Effector CD4-positive, alpha-beta T cell (primary cell): ENCODE results near the gene NOXO1.
"Not testable (repeated sequence)": the region's sequence is repeated elsewhere in the genome, so short reads cannot be mapped to it uniquely, and the experiment has no call there.

Source experiments
- DNase-seq: peaks from one replicate; pipeline ENCODE4 v3.0.0-alpha.2; 2020

The NOXO1 gene

DNA sequence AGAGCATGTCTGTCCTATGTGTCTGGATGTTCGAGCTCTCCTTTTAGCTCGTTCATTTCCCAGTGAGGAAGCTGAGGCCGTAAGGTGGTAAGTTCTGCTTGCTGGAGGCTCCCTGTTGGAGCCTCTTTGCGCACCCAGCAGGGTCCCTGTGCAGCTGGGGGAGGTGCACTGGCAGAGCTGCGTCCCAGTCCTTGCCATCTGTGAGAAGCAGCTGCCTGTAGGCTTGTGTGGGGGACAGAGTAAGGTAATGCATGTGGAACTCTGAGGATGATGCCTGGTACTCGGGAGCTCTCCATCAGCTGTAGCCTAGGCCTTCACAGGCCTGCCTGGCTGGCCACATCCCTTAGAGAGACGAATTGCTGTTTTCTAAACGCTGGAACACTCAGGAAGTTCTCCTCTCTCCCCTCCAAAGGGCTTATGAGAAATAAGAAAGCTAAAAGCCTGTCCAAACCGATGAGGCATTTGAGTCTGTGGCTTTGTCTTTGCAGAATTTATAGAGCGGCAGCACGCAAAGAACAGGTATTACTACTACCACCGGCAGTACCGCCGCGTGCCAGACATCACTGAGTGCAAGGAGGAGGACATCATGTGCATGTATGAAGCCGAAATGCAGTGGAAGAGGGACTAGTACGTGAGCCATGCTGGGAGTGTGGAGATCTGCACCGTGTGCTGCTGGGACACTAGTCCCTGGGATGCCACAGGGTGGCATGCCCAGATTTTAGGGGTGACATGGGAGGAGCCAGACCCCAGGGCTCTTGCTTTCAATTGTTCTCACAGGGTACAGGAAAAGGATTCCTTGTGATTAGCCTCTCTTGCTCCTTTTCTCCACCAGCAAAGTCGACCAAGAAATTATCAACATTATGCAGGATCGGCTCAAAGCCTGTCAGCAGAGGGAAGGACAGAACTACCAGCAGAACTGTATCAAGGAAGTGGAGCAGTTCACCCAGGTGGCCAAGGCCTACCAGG lies 20.3 kb downstream of the NOXO1 start:
- DNase-seq: no peak

DNA sequence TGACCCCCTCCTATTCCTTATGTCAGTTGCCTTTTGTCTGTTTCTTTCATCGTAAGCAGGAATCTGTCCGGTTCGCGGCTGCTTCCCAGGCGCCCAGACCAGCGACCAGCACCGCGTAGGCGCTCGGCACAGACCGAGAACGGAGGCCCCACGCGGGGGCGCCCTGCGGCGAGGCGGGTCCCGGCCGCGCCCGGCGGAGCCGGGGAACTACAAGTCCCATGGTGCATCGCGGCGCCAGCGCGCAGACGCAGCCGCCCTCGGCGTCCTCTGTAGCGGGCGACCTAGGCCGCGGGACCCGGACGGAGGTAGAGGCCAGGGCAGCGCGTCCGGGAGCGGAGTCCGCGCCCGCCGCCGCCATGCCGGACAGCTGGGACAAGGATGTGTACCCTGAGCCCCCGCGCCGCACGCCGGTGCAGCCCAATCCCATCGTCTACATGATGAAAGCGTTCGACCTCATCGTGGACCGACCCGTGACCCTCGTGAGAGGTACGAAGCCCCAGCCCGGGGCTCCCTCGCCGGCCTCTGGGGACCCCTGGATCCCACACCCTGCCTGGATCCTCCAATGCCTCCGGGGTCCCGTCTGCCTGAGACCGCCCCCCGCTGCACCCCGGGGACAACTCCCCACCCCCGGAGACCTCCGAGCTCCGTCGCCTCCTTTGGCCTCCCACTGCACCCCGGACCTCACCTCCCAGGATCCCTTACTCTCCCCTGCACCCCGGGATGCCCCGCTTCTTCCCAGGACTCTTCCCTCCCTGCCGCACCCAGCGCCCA lies 21.8 kb downstream of the NOXO1 start, which contains the start of gene NDUFB10:
Gene NDUFB10, plus strand, starts transcription at position 270 of the 771 bp plus-strand sequence. Its CDS starts 87 bp downstream, at position 357.
- peak; percentile 88 for DNase-seq

DNA sequence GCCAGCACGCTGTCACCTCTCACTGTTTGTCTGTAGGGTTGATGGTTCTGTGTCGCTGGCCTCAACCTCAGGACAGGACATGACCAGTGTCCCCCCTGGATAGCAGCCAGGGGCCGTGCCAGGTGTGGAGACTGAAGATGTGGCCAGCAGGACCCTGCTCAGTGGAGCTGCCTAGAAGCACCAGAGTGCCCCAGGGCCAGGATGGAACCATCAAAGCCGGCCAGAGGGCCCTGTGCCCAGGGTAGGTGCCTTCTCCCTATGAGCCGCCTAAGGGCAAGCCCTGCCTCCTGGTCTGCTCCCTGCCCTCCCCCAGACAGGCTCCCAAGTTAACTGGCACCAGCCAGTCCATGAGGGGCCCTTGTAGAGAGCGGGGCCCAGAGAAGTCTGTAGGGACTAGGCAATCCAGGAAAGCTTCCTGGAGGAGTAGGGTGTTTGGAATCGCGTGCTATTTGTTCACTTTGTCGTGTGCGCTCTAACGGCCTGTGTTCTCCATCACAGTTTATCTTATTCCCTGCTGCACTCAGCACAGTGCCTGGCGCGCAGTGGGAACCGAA lies 22.5 kb downstream of the NOXO1 start:
- DNase-seq: no peak

DNA sequence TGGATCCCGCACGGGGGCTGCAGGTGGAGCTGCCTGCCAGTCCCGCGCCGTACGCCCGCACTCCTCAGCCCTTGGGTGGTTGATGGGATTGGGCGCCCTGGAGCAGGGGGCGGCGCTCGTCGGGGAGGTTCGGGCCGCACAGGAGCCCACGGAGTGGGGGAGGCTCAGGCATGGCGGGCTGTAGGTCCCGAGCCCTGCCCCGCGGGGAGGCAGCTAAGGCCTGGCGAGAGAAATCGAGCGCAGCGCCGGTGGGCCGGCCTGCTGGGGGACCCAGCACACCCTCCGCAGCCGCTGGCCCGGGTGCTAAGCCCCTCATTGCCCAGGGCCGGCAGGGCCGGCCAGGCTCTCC lies 23.2 kb downstream of the NOXO1 start:
- DNase-seq: not testable (repeated sequence)

DNA sequence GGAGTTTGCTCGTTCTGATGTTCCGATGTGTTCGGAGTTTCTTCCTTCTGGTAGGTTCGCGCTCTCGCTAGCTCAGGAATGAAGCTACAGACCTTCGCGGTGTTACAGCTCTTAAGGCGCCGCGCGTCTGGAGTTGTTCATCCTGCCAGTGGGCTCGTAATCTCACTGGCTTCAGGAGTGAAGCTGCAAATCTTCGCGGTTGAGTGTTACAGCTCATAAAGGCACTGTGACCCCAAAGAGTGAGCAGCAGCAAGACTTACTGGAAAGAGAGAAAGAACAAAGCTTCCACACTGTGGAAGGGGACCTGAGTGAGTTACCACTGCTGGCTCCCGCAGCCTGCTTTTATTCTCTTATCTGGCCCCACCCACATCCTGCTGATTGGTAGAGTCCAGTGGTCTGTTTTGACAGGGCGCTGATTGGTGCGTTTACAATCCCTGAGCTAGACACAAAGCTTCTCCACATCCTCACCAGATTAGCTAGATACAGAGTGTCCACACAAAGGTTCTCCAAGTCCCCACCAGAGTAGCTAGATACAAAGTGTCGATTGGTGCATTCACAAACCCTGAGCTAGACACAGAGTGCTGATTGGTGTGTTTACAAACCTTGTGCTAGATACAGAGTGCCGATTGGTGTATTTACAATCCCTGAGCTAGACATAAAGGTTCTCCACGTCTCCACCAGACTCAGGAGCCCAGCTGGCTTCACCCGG lies 23.7 kb downstream of the NOXO1 start:
- DNase-seq: not testable (repeated sequence)

DNA sequence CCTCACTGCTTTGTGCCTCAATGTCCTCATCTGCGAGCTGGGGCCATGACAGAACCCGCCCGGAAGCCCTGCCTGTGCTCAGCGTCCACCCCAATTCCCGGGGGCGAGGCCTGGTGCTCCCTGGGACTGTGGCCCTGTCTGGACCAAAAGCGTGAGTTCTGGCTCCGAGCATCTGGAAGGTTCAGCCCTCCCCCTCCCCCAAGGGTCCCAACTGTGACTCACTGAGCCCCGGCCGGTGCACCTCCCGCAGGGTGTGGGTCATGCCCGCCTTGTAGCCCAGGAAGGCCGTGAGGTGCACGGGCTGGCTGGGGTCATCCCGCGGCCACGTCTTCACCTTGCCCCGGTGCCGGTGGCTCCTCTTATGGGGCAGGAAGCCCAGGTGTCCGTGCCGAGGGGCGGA lies 27.5 kb downstream of the NOXO1 start:
- no peak for DNase-seq

DNA sequence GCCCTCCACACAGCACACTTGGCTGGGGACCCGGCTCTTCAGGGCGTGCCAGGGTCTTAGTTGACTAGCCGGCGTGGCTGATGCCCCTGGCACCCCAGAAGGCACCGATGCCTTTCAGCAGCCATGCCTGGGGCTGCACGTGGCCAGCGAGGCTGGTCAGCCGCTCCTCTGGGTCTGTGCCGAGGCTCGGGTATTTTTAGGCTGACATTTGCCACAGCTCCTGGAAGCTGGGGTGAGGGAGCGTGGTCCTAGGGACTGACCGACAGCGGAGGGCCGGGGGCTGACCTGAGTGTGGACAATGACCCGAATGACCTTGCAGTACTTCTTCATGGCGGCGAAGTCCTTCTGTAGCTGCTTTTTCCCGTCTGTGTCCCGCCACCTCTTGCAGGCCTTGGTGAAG lies 30.7 kb downstream of the NOXO1 start:
- no peak for DNase-seq

DNA sequence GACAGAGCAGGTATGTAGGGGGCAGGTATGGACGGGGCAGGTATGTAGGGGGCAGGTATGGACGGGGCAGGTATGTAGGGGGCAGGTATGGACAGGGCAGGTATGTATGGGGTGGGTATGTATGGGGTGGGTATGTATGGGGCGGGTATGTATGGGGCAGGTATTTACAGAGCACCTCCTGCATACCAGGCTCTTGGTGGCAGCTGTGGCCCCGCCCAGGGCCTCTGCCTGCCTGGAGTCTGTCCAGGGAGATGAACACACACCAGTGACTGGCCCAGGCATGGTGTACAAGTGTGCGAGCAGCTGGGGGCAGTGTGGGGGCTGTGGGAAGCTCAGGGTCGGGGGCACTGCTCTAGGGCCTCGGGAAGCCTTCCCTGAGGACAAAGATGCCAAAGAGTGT lies 31.2 kb downstream of the NOXO1 start:
- no peak for DNase-seq

DNA sequence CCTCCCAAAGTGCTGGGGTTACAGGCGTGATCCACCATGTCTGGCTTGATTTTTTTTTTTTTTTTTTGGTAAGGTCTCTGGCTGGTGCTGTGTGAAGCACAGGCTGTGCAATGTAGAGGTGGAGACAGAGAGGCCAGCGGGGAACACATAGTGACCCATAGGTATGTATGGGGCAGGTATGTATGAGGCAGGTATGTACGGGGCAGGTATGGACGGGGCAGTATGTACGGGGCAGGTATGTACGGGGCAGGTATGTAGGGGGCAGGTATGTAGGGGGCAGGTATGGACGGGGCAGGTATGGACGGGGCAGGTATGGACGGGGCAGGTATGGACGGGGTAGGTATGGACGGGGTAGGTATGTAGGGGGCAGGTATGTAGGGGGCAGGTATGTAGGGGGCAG lies 31.8 kb downstream of the NOXO1 start:
- DNase-seq: no peak

DNA sequence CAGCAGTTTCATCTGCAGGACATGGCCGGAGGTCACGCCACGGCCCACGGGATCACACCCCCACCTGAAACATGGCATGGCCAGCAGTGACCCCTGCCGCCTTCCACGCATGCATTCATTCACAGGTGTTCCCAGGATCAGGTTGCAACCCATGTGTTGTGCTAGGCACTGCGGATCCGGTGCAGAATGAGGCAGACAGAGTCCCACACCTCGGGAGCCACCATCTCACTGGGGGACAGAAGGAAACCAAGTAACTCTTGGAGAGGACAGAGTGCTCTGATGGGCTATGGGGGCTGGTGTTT lies 33.9 kb downstream of the NOXO1 start:
- no peak for DNase-seq

DNA sequence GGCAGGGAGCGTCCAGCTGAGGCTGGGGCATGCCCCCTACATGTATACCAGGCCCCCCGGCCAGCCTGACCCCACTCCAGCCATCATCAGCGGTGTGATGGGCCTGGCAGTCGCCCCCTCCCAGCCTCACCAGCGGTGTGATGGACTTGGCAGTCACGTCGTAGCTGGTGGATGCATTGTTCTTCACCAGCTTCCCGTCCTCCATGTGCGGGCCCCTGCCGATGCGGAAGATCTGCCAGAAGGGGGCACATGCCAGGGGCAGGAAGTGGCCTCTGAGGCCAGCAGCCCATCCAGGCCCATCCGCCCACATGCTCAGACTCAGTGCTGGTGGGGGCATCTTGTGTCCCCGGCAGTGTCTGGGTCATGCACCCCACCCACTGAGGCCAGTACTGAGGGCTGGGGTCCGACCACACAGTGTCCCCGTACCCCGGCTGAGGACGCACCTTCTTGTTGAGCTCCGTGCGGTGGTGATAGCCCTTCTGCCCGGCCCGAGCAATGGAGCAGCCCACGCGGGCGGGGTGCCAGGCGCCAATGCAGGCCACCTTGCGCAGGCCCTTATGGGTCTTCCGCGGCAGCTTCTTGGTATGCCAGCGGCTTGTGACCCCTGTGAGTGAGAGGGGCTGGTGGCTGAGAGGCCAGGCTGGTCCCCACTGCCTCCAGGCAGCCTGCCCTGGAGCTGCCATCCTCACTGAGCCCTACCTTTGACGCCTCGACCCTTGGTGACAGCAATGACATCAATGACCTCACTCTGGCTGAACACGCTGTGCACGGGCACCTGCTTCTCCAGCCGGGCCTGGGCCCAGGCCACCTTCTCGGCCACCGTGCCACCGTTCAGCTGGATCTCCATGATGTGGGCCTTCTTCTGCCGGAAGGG lies 34.5 kb downstream of the NOXO1 start:
- DNase-seq: no peak

DNA sequence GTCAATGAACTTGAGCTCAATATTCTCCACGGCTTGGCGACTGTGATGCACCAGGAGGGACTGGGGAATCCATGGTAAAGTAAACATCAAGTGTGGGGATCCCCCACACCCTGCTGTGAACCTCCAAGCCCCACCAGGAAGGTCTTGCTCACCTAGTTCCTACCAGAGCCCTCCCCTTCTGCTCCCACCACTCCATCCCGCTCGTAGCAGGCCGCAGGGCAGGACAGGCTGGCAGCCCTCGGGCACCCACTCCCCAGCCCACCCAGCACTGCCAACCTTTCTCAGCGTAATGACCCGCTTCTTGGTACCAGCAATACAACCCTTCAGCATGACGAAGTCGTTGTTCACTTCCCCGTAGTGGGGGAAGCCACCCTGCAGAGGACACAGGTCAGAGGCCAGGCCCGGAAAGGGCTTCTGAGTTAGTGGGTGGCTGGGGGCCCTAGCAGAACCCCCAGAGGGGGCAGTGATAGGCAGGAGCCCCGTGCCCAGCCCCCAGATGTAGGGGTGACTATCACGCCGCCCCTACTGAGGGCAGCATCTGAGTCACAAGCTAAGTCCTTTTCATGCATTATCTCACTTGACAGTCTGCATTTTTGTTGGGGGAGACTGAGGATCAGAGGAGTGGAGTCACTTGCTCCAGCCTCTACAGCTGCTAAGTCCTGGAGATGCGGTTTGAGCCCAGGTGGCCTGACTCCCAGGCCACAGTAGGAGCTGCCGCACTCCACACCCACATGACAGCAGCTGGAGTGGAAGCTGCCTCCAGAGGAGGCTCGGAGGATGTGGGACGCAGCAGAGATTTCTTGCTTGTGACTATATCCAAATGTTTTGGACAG lies 35.5 kb downstream of the NOXO1 start:
- DNase-seq: no peak

DNA sequence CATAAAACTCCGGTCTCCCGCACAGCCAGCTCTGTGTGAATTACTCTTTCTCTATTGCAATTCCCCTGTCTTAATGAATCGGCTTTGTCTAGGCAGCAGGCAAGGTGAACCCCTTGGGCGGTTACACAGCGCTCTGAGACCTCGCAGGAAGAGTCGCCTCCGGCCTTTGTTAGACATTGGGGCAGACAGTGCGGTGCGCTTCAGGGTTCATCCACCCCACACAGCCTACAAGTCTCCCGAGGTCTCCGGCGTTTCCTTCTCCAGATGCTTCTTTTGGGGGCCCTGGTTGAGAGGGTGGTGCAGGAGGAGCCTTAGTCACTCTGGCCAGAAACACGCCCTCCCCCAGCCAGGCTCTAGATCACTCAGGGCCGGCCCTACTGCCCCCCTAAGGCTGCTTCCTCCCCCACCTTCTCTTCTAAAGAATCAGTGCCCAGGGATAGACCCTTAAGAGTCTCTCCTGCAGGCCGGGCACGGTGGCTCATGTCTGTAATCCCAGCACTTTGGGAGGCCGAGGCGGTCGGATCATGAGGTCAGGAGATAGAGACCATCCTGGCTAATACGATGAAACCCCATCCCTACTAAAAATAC lies 36.6 kb downstream of the NOXO1 start:
- no peak for DNase-seq

DNA sequence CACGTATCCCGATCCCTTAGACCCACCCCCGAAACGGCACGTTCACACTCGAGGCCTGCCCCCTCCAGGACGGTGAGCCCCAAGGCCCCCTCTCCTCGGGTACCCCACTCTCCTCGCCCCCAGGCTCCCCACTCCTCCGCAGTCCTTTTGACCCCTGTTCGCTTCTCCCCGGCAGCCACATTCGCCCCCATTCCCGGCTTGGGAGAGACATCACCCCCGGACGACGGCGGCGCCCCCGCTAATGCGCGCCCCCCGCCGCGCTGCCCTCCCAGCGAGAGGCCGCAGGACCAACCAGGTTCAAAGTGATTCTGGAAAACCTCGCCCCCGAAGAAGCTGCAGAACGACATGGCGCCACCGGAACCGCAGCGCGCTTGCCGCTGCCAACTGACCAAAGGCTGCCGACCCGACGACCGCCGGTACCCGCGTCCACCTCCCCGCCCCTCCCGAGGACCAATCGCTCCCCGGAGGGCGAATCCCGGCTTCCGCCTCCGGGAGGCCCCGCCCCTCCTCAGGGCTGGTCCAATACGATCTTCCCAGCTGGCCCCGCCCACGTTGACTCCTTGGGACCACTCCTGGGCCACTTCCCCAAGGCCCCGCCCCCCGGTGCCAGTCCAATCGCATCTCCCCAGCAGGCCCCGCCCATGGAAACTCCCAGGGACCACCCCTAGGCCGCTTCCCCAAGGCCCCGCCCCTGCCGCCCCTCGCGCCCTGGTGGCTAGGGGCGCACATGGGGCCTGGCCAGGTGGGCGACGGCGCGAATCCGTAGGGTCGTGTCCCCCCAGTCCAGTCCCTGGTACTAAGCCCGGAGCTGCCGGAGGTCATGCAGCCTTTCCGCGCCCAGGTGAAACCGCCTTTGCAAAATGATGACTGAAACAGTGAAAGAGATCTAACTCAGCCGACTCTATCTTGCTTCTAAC lies 38.2 kb downstream of the NOXO1 start, which contains the start of gene MSRB1:
Gene MSRB1, minus strand, starts transcription at position 390 of the 917 bp plus-strand sequence. Its CDS starts 43 bp downstream, at position 347.
- peak; percentile 98 for DNase-seq

DNA sequence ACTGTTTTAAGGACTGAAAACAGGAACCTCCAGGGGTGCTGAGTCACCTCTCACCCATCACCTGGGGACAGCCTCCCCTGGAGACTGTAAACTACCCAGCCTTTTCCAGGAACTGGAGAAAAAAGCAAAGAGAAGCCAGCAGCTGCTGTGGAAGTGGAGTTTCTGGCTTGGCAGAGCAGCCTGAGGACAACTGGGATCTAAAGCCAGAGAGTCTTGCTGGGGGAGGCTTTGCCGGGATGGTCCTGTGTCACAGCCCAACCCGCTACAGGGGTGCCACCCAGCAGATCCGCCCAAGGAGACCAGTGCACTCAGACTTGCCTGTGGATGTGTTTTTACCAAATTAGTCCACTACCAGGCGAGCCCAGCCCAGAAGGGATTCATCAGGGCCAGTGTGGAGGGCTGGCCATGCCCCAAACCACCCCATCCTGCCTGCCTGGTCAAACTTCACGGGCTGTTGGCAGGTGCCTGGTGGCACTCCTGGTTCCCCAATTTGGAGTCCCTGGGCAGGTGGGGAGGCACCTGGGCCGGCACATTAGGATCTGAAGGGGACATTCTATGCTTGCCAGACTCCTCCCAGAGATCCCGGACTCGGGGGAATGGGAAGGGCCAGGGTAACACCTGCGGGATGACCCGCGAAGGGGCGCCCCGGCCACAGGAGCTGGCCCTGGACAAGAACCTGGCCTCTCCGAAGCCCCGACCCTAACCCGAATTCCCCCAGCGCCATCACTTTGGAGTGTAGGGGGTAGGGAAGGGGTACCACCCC lies 39.0 kb downstream of the NOXO1 start:
- no peak for DNase-seq

DNA sequence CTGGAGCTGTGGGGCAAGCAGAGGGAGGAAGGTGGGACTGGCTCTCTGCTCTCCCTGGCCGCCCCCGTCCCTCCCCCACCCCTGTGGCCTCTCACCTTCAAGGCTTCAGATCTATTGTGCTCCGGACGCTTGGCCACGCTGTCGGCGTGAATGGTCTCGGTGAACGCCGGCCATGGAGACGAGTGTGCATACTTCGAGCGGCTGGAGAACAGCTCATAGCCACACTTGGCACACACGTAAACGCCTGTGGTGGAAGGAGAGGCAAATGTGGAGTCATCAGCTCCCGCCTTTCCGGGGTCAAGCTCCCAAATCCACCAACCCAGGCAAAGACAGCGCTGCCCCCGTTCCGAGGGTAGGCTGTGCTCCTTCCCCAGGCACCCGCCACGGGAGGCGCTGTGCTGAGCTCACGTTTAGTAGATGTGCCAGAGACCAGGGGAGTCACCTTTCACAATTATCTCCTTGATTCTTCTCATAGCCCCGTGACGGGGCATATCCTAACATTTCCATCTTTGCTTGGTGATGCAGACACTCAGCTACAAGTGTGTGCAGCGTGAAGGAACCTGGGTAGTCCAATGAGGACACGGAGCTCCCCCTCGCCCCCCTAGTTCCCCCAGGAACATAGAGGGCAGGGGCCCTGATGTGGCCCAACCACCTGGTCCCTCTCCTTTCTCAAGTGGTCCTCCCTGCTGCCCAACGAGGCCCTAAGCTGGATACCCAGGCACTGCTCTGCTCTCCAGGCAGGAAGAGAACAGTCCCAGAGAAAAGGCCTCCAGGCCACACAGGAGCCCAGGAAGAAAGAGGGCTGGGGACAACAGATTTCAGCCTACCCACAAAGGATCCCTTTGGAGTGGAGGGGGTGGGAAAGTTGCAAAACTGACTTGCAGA lies 39.9 kb downstream of the NOXO1 start:
- no peak for DNase-seq
